GM12878 (cell line): ENCODE results near the gene ZNF772. TPM values are rescaled to one million over a fixed set of nuclear protein-coding genes. Genes with fewer than 3 reads are reported as not detected.

Experiments
- ATAC-seq: fragments of 200-7000 bp; cut with Tn5 transposase; 3 replicates; pipeline ENCODE4 v1.9.1; 2020; ENCODE audit warnings: mild to moderate bottlenecking, moderate library complexity
- BruUV-seq: library from RNA; stranded (reverse); fragments of 400-500 nt; replicated peaks from 2 replicates; lab custom pipeline; 2021; lab: Mats Ljungman, UMichigan
- CTCF ChIA-PET: fragments of 300-600 bp; sonication (Branson Sonifier 250); formaldehyde crosslinking; extraction: SDS; loops from one replicate; lab custom pipeline; 2021; ENCODE audit warnings: inconsistent platforms; lab: Yijun Ruan, JAX
- POLR2A ChIA-PET: fragments of 350-600 bp; formaldehyde crosslinking; extraction: SDS; loops from one replicate; lab custom pipeline; 2021; ENCODE audit warnings: inconsistent platforms; lab: Charles Lee
- RAD21 ChIA-PET: fragments of 300-600 bp; sonication (Branson Sonifier 250); formaldehyde crosslinking; loops from one replicate; lab custom pipeline; 2023; ENCODE audit warnings: antibody characterized with exemption; ENCODE audit not compliant: unreplicated experiment; lab: Charles Lee
- SMC1A ChIA-PET: fragments of 300-600 bp; sonication (Branson Sonifier 250); formaldehyde crosslinking; loops from one replicate; lab custom pipeline; 2023; ENCODE audit not compliant: unreplicated experiment, uncharacterized antibody; lab: Charles Lee
- DNase-seq: peaks from one replicate; pipeline ENCODE4 v3.0.0-alpha.2; 2011; ENCODE audit warnings: low read depth, low spot score
- FAIRE-seq: peaks from 3 replicates; lab custom pipeline; 2011; peaks lifted over from hg19 to GRCh38; lab: Jason Lieb, UNC
- H2AFZ ChIP-seq: 2 replicates; pipeline ENCODE4 v1.6.0; 2011; ENCODE audit warnings: low read depth, low read length, control low read depth; ENCODE audit not compliant: control insufficient read depth
- H3K27ac ChIP-seq: 2 replicates; pipeline ENCODE4 v1.5.1; 2011; ENCODE audit warnings: control low read depth; ENCODE audit not compliant: control insufficient read depth, insufficient read depth
- H3K27me3 ChIP-seq, 2 experiments: replicated peaks in 1 of 2; 2 replicates each; pipeline versions ENCODE4 v1.6.0 to v1.6.1; 2011; ENCODE audit warnings: low read length in 1 of 2; ENCODE audit not compliant: control insufficient read depth in 2 of 2, insufficient read depth in 2 of 2
- H3K36me3 ChIP-seq, 2 experiments: 2 replicates each; pipeline ENCODE4 v1.5.1; 2011; ENCODE audit warnings: low read length in 1 of 2; ENCODE audit not compliant: control insufficient read depth in 2 of 2, insufficient read depth in 2 of 2
- H3K4me1 ChIP-seq: 2 replicates; pipeline ENCODE4 v1.6.1; 2011; ENCODE audit warnings: mild to moderate bottlenecking, low read length, moderate library complexity, mixed read lengths; ENCODE audit not compliant: control insufficient read depth, insufficient read depth
- H3K4me2 ChIP-seq: 2 replicates; pipeline ENCODE4 v1.6.0; 2011; ENCODE audit warnings: control low read depth; ENCODE audit not compliant: control insufficient read depth, insufficient read depth
- H3K4me3 ChIP-seq: fragments of 200-600 bp; sonication (generic); 2 replicates; pipeline ENCODE4 v1.5.1; 2016
- H3K79me2 ChIP-seq: 2 replicates; pipeline ENCODE4 v1.6.0; 2011; ENCODE audit warnings: low read length; ENCODE audit not compliant: control insufficient read depth, insufficient read depth
- H3K9ac ChIP-seq: 2 replicates; pipeline ENCODE4 v1.8.0; 2011; ENCODE audit warnings: low read length, control low read depth, mixed read lengths; ENCODE audit not compliant: control insufficient read depth, insufficient read depth
- H3K9me3 ChIP-seq: replicated peaks from 3 replicates; pipeline ENCODE4 v1.5.1; 2011; ENCODE audit warnings: mild to moderate bottlenecking, low read length; ENCODE audit not compliant: control insufficient read depth, insufficient read depth
- H4K20me1 ChIP-seq: 2 replicates; pipeline ENCODE4 v1.6.0; 2011; ENCODE audit not compliant: control insufficient read depth, insufficient read depth
- BRCA1 ChIP-seq: IDR thresholded peaks from 2 replicates; pipeline ENCODE4 v1.6.1; 2011; ENCODE audit warnings: low read depth, low read length, improper control_type of control experiment
- HDGF ChIP-seq: fragments of 450-650 bp; IDR thresholded peaks from 2 replicates; pipeline ENCODE4 v1.6.1; 2016; ENCODE audit warnings: antibody characterized with exemption
- IKZF2 ChIP-seq, 2 experiments: fragments of 450-650 bp; IDR thresholded peaks; 2 replicates each; pipeline ENCODE4 v1.6.1; 2017; ENCODE audit warnings: mild to moderate bottlenecking in 2 of 2, moderate library complexity in 2 of 2
- MYB ChIP-seq: fragments of 150-350 bp; IDR thresholded peaks from 2 replicates; pipeline ENCODE4 v1.6.1; 2014; ENCODE audit warnings: mild to moderate bottlenecking, low read depth, low read length, borderline replicate concordance
- NFXL1 ChIP-seq: fragments of 450-650 bp; IDR thresholded peaks from 2 replicates; pipeline ENCODE4 v1.6.1; 2017; ENCODE audit warnings: antibody characterized with exemption, mild to moderate bottlenecking, borderline replicate concordance
- TCF3 ChIP-seq: IDR thresholded peaks from 2 replicates; pipeline ENCODE4 v1.6.1; 2012; ENCODE audit warnings: low read depth, mild to moderate bottlenecking, low read length, borderline replicate concordance; ENCODE audit not compliant: insufficient read depth
- WRNIP1 ChIP-seq: IDR thresholded peaks from 2 replicates; pipeline ENCODE4 v1.6.1; 2011; ENCODE audit warnings: low read depth, low read length, improper control_type of control experiment, borderline replicate concordance
- ZBED1 ChIP-seq: IDR thresholded peaks from 2 replicates; pipeline ENCODE4 v1.6.1; 2016; ENCODE audit warnings: borderline replicate concordance
- ZZZ3 ChIP-seq: IDR thresholded peaks from 2 replicates; pipeline ENCODE4 v1.6.1; 2011; ENCODE audit warnings: low read depth; ENCODE audit not compliant: control insufficient read depth, insufficient read length
- WGBS: methylation state at CpG from one replicate; pipeline ENCODE4 v1.1.6; 2016; ENCODE audit warnings: low lambda C conversion rate; ENCODE audit not compliant: insufficient replicate concordance, insufficient coverage; ENCODE audit errors: missing lambda C conversion rate; 5-methylcytosine and 5-hydroxymethylcytosine counted together
- in situ Hi-C: fragments of 300-500 bp; cut with MboI; formaldehyde crosslinking; loops from 9 replicates; pipeline ENCODE4 v1.14.3; 2018; ENCODE audit warnings: mixed read lengths
- intact Hi-C: fragments of 100-400 bp; cut with micrococcal nuclease; formaldehyde crosslinking; loops from one replicate; pipeline ENCODE4 v1.14.2; 2022; ENCODE audit not compliant: unreplicated experiment
- polyA plus RNA-seq, 11 experiments: library from polyadenylated mRNA; depleted of rRNA in 4 of 11; unstranded in 6 of 11; stranded (reverse) in 5 of 11; fragments of >200 nt; fragmentation: Nextera tagmentation in 4 of 11; fragmentation: Illumina TruSeq in 1 of 11; extraction: Ambion mirVana in 4 of 11; extraction: Trizol in 1 of 11; gene quantifications; 1 replicate in 1 of 11; 2 replicates in 10 of 11; pipeline versions ENCODE4 v1.2.1 to v1.2.3, GENCODE V29; 2011 to 2016; ENCODE audit warnings: inconsistent platforms in 2 of 11, missing spikeins in 2 of 11, low read depth in 1 of 11
- total RNA-seq, 4 experiments: library from RNA; depleted of rRNA in 3 of 4; stranded (reverse); fragments of >200 nt in 3 of 4; fragmentation: Illumina TruSeq in 1 of 4; extraction: Trizol in 1 of 4; gene quantifications; 2 replicates each; pipeline versions ENCODE4 v1.2.1 to v1.2.3, GENCODE V29; 2013 to 2021

The ZNF772 gene
- total and polyA plus RNA-seq, 10 of the 15 experiments (the other 5 are each of a cell fraction or from before 2014, with no cell fraction given) = 0.42 to 8.7 (median 3.8) TPM

GRCh38 chr19:57434386-57435061, 42.8 kb downstream of the ZNF772 start:
- Histone ChIP-seq H3K4me3 (peak overlapping the region; percentile 73), H3K27me3 (no peaks in the 10 kb centered on the region), H3K4me2 (peak overlapping the region; percentile 86), H3K36me3 (peaks cover 0 to 5% of the 10 kb centered on the region in 2 experiments; a peak in 1 of 4 replicates), H3K27ac (peak overlapping the region; percentile 38), H3K79me2 (peaks cover 17% of the 10 kb centered on the region), H2AFZ (peak overlapping the region; percentile 97), H4K20me1 (no peaks in the 10 kb centered on the region; the same call in 1 of the 2 replicates), H3K9me3 (peaks cover 3% of the 10 kb centered on the region; the same call in 2 of the 3 replicates), H3K4me1 (peaks cover 5% of the 10 kb centered on the region; the same call in 1 of the 2 replicates), H3K9ac (peak overlapping the region; percentile 61)
- peak in 1 of 2 experiments; percentile 20; a peak in 1 of 4 replicates for TF ChIP-seq IKZF2 (IDR thresholded peaks at IDR 0.05)
- no peak for TF ChIP-seq MYB
- FAIRE-seq (peak; percentile 66), DNase-seq (no peak), ATAC-seq (peak; percentile 29)
- ChIA-PET POLR2A (interaction anchor here (0.6 to 1.7 kb wide), 7 partner anchors 45 to 481 kb away, joined by 3 to 5 read pairs (median 3); partner anchors contain the start of genes ZNF304, ZNF417, ZNF548 and ZNF671), RAD21 (interaction anchor here (0.8 to 1.6 kb wide), 2 partner anchors 45 to 84 kb away, joined by 3 to 4 read pairs; partner anchors contain the start of genes ZNF304 and ZNF548), SMC1A (interaction anchor here (0.8 to 1.5 kb wide), 2 partner anchors 10 to 25 kb away, joined by 3 to 4 read pairs; no protein-coding TSS in a partner anchor), CTCF (interaction anchor here (1.3 to 1.5 kb wide), 2 partner anchors 28 to 42 kb away, joined by 3 to 4 read pairs; no protein-coding TSS in a partner anchor)
- WGBS = 43% methylated on average over 15 of the region's 15 CpGs
- in situ Hi-C loops = no loop called here
- BruUV-seq = TSS peak; percentile 95
- intact Hi-C loops = no loop called here

- RAD21 ChIA-PET = no interaction called here
- in situ Hi-C loops = no loop called here
- H3K27ac ChIP-seq = no peak overlapping the region
- POLR2A ChIA-PET = no interaction called here
- no peaks in the 10 kb centered on the region for H4K20me1 ChIP-seq
- 96% methylated on average over 3 of the region's 3 CpGs for WGBS
- no peak for TF ChIP-seq TCF3
- no peak for TF ChIP-seq ZZZ3
- TF ChIP-seq BRCA1 = no peak
- TF ChIP-seq ZBED1 = no peak
- no peak for TF ChIP-seq HDGF
- TF ChIP-seq NFXL1 = no peak
- no peak for TF ChIP-seq WRNIP1
- TF ChIP-seq, all 136 proteins: peak for 0
- Histone ChIP-seq H3K36me3 (peaks cover 5 to 23% of the 10 kb centered on the region in 2 experiments), H3K9ac (no peak overlapping the region), H2AFZ (no peak overlapping the region), H3K4me2 (no peak overlapping the region), H3K79me2 (no peaks in the 10 kb centered on the region), H3K4me1 (no peaks in the 10 kb centered on the region), H3K9me3 (peaks cover 25% of the 10 kb centered on the region), H3K27me3 (no peaks in the 10 kb centered on the region), H3K4me3 (no peak overlapping the region)
- FAIRE-seq (no peak), ATAC-seq (no peak), DNase-seq (no peak)
- ChIA-PET SMC1A (no interaction called here), CTCF (no interaction called here)
- intact Hi-C loops = no loop called here
- no TSS peak for BruUV-seq
These were observed 56.3 kb downstream of the ZNF772 start for GRCh38 chr19:57421037-57421436.
